ENCODE measurements around the gene CNOT4. TPM values are rescaled to one million over a fixed set of nuclear protein-coding genes. Genes with fewer than 3 reads are reported as not detected.
A peak's percentile ranks its signal among the peaks of the same experiment; 100 is the strongest.
"Not testable (repeated sequence)": the region's sequence is repeated elsewhere in the genome, so short reads cannot be mapped to it uniquely, and the experiment has no call there.

CNOT4 gene
- total RNA-seq, 6 experiments from 2014 or later: 23.2 to 27.3 (median 25.1) TPM

- Mint-ChIP-seq H3K9me3 (no peaks in the 10 kb centered on the region), H3K4me3 (no peak overlapping the region), H3K27me3 (ENCODE audit: insufficient read depth) (peaks cover 11% of the 10 kb centered on the region), H3K27ac (no peak overlapping the region), H3K36me3 (ENCODE audit: low read depth) (no peaks in the 10 kb centered on the region), H3K4me1 (ENCODE audit: low read depth) (peaks cover 10% of the 10 kb centered on the region; the same call in 1 of the 2 replicates)
- no peak for TF ChIP-seq CTCF (IDR thresholded peaks at IDR 0.05)
- DNase-seq: no peak
Observed at GRCh38 chr7:135322571-135323340, 187.1 kb downstream of the CNOT4 start.

GRCh38 chr7:135321556-135321955, 188.3 kb downstream of the CNOT4 start:
- Mint-ChIP-seq H3K27ac (no peak overlapping the region), H3K27me3 (ENCODE audit: insufficient read depth) (peaks cover 8% of the 10 kb centered on the region; the same call in 1 of the 2 replicates), H3K36me3 (ENCODE audit: low read depth) (no peaks in the 10 kb centered on the region), H3K4me1 (ENCODE audit: low read depth) (peaks cover 10% of the 10 kb centered on the region; the same call in 1 of the 2 replicates), H3K4me3 (no peak overlapping the region), H3K9me3 (no peaks in the 10 kb centered on the region)
- TF ChIP-seq CTCF (IDR thresholded peaks at IDR 0.05): no peak
- DNase-seq: peak; percentile 4

GRCh38 chr7:135320953-135321352, 188.9 kb downstream of the CNOT4 start:
- H3K27ac Mint-ChIP-seq; H3K4me1 Mint-ChIP-seq (ENCODE audit: low read depth): not testable (repeated sequence)

GRCh38 chr7:135320268-135320667, 189.6 kb downstream of the CNOT4 start:
- no peak overlapping the region for H3K4me3 Mint-ChIP-seq

More at GRCh38 chr7:135320953-135321352, 188.9 kb downstream of the CNOT4 start:
- not testable (repeated sequence) for H3K4me3 Mint-ChIP-seq; DNase-seq; H3K36me3 Mint-ChIP-seq (ENCODE audit: low read depth); H3K9me3 Mint-ChIP-seq
- peaks cover 10% of the 10 kb centered on the region; the same call in 1 of the 2 replicates for H3K27me3 Mint-ChIP-seq (ENCODE audit: insufficient read depth)

GRCh38 chr7:135317676-135318325, 192.1 kb downstream of the CNOT4 start:
- peaks cover 28% of the 10 kb centered on the region for H3K27me3 Mint-ChIP-seq (ENCODE audit: insufficient read depth)
- H3K27ac Mint-ChIP-seq: no peak overlapping the region

More at GRCh38 chr7:135320268-135320667, 189.6 kb downstream of the CNOT4 start:
- DNase-seq: peak; percentile 62
- Mint-ChIP-seq H3K27me3 (ENCODE audit: insufficient read depth) (peaks cover 16% of the 10 kb centered on the region; the same call in 1 of the 2 replicates), H3K4me1 (ENCODE audit: low read depth) (peaks cover 10% of the 10 kb centered on the region; the same call in 1 of the 2 replicates), H3K27ac (no peak overlapping the region), H3K36me3 (ENCODE audit: low read depth) (no peaks in the 10 kb centered on the region), H3K9me3 (no peaks in the 10 kb centered on the region)
- TF ChIP-seq CTCF (IDR thresholded peaks at IDR 0.05): no peak

More at GRCh38 chr7:135317676-135318325, 192.1 kb downstream of the CNOT4 start:
- Mint-ChIP-seq H3K4me3 (no peak overlapping the region), H3K9me3 (no peaks in the 10 kb centered on the region), H3K4me1 (ENCODE audit: low read depth) (peaks cover 10% of the 10 kb centered on the region; the same call in 1 of the 2 replicates), H3K36me3 (ENCODE audit: low read depth) (no peaks in the 10 kb centered on the region)
- TF ChIP-seq CTCF (IDR thresholded peaks at IDR 0.05): no peak
- DNase-seq: no peak

Data from HFFc6 (cell line).